Measurements from ENCODE around the gene CACNA1C. TPM values are rescaled to one million over a fixed set of nuclear protein-coding genes. Genes with fewer than 3 reads are reported as not detected.

The CACNA1C gene
- total RNA-seq, 2 donors from 2014 or later: 70.0 to 127 TPM

GRCh38 chr12:2218706-2219105, 165.9 kb downstream of the CACNA1C start:
- H3K36me3 ChIP-seq: no peaks in the 10 kb centered on the region
- H3K9me3 ChIP-seq: no peaks in the 10 kb centered on the region
- ATAC-seq (ENCODE audit: insufficient number of reproducible peaks, low FRiP score, low read depth) (no peak), DNase-seq (ENCODE audit: low spot score) (no peak)
- H3K27me3 ChIP-seq (replicated peaks; ENCODE audit: insufficient read depth): no peaks in the 10 kb centered on the region
- TF ChIP-seq CTCF (IDR thresholded peaks at IDR 0.05): no peak
- no peak overlapping the region for H3K4me3 ChIP-seq
- no peak overlapping the region for H3K27ac ChIP-seq
- H3K4me1 ChIP-seq (ENCODE audit: control insufficient read depth in 1 of 2, low read depth in 2 of 2): peaks cover 0 to 26% of the 10 kb centered on the region in 2 donors

GRCh38 chr12:2221030-2221621, 168.3 kb downstream of the CACNA1C start:
- Histone ChIP-seq H3K36me3 (no peaks in the 10 kb centered on the region), H3K27me3 (replicated peaks; ENCODE audit: insufficient read depth) (no peaks in the 10 kb centered on the region), H3K27ac (no peak overlapping the region), H3K4me3 (no peak overlapping the region), H3K4me1 (ENCODE audit: control insufficient read depth in 1 of 2, low read depth in 2 of 2) (peaks cover 0 to 18% of the 10 kb centered on the region in 2 donors), H3K9me3 (no peaks in the 10 kb centered on the region)
- DNase-seq (ENCODE audit: low spot score) (no peak), ATAC-seq (ENCODE audit: insufficient number of reproducible peaks, low FRiP score, low read depth) (no peak)
- TF ChIP-seq CTCF (IDR thresholded peaks at IDR 0.05): no peak

- Histone ChIP-seq H3K36me3 (no peaks in the 10 kb centered on the region), H3K27ac (no peak overlapping the region), H3K27me3 (replicated peaks; ENCODE audit: insufficient read depth) (no peaks in the 10 kb centered on the region), H3K4me1 (ENCODE audit: control insufficient read depth in 1 of 2, low read depth in 2 of 2) (peaks cover 0 to 29% of the 10 kb centered on the region in 2 donors), H3K9me3 (no peaks in the 10 kb centered on the region), H3K4me3 (no peak overlapping the region)
- no peak for TF ChIP-seq CTCF (IDR thresholded peaks at IDR 0.05)
- no peak for ATAC-seq (ENCODE audit: insufficient number of reproducible peaks, low FRiP score, low read depth)
- no peak for DNase-seq (ENCODE audit: low spot score)
These were observed 169.9 kb downstream of the CACNA1C start for GRCh38 chr12:2222691-2223090.

- no peaks in the 10 kb centered on the region for H3K36me3 ChIP-seq
- DNase-seq (ENCODE audit: low spot score): no peak
- H3K4me1 ChIP-seq (ENCODE audit: control insufficient read depth in 1 of 2, low read depth in 2 of 2): peaks cover 0 to 42% of the 10 kb centered on the region in 2 donors
- no peak overlapping the region for H3K4me3 ChIP-seq
- H3K27me3 ChIP-seq (replicated peaks; ENCODE audit: insufficient read depth): no peaks in the 10 kb centered on the region
- ATAC-seq (ENCODE audit: insufficient number of reproducible peaks, low FRiP score, low read depth): no peak
- no peak for TF ChIP-seq CTCF (IDR thresholded peaks at IDR 0.05)
- no peaks in the 10 kb centered on the region for H3K9me3 ChIP-seq
- H3K27ac ChIP-seq: no peak overlapping the region
These were observed 172.2 kb downstream of the CACNA1C start for GRCh38 chr12:2224961-2225360.

- Histone ChIP-seq H3K36me3 (no peaks in the 10 kb centered on the region), H3K27me3 (replicated peaks; ENCODE audit: insufficient read depth) (no peaks in the 10 kb centered on the region), H3K4me3 (no peak overlapping the region), H3K4me1 (ENCODE audit: control insufficient read depth in 1 of 2, low read depth in 2 of 2) (peaks cover 0 to 45% of the 10 kb centered on the region in 2 donors), H3K9me3 (no peaks in the 10 kb centered on the region), H3K27ac (no peak overlapping the region)
- DNase-seq (ENCODE audit: low spot score) (no peak), ATAC-seq (ENCODE audit: insufficient number of reproducible peaks, low FRiP score, low read depth) (no peak)
- TF ChIP-seq CTCF (IDR thresholded peaks at IDR 0.05): no peak
These were observed 172.9 kb downstream of the CACNA1C start for GRCh38 chr12:2225696-2226095.

Measured in thoracic aorta (tissue), 2 donors.